Duodenal mucosa (tissue), 2 donors: ENCODE measurements around the gene LDLRAP1.

Experiments used
- H3K27ac ChIP-seq: one replicate; pipeline ENCODE4 v1.7.0; 2013; ENCODE audit warnings: low read depth, low read length
- H3K27me3 ChIP-seq, 2 donors: one replicate each; pipeline ENCODE4 v1.7.0; 2013; ENCODE audit warnings: low read length in 2 of 2, control low read depth in 1 of 2; ENCODE audit not compliant: insufficient read depth in 2 of 2, control insufficient read depth in 1 of 2
- H3K36me3 ChIP-seq, 2 donors: one replicate each; pipeline ENCODE4 v1.7.0; 2013; ENCODE audit warnings: low read length in 2 of 2, control low read depth in 1 of 2; ENCODE audit not compliant: insufficient read depth in 2 of 2, control insufficient read depth in 1 of 2
- H3K4me1 ChIP-seq, 2 donors: one replicate each; pipeline ENCODE4 v1.7.0; 2013; ENCODE audit warnings: low read length in 2 of 2, control low read depth in 1 of 2; ENCODE audit not compliant: insufficient read depth in 2 of 2, control insufficient read depth in 1 of 2
- H3K4me3 ChIP-seq, 2 donors: one replicate each; pipeline ENCODE4 v1.7.0; 2013; ENCODE audit warnings: low read length in 2 of 2, low read depth in 1 of 2
- H3K9ac ChIP-seq, 2 donors: one replicate each; pipeline ENCODE4 v1.7.0; 2013; ENCODE audit warnings: low read length in 2 of 2, low read depth in 1 of 2
- H3K9me3 ChIP-seq, 2 donors: one replicate each; pipeline ENCODE4 v1.7.0; 2013; ENCODE audit warnings: low read length in 2 of 2, control low read depth in 1 of 2; ENCODE audit not compliant: control insufficient read depth in 1 of 2

The LDLRAP1 gene

DNA sequence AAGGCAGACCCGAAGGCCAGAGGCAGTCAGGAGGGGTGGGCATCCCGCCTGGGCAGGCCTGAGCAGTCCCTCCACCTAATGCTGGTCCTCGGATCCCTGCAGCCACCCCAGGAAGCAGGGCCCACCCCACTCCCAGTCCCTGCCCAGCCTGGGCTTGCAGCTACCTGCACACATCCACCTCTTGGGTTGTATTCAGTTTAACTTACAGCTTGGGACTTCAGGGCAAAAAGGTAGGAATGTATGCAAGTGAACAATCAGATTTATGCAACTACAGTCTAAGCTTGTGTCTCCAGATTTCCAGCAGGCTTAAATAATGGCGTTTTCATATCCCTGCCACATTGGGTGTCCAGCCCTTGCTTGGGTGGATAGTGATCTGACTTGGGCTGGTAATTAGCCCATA is 17.4 kb downstream of the LDLRAP1 start:
- Histone ChIP-seq H3K9me3 (no peaks in the 10 kb centered on the region), H3K27me3 (no peaks in the 10 kb centered on the region), H3K36me3 (peaks cover 12 to 36% of the 10 kb centered on the region in 2 donors), H3K27ac (no peak overlapping the region), H3K9ac (no peak overlapping the region), H3K4me3 (no peak overlapping the region), H3K4me1 (peaks cover 39% of the 10 kb centered on the region in 2 donors)

DNA sequence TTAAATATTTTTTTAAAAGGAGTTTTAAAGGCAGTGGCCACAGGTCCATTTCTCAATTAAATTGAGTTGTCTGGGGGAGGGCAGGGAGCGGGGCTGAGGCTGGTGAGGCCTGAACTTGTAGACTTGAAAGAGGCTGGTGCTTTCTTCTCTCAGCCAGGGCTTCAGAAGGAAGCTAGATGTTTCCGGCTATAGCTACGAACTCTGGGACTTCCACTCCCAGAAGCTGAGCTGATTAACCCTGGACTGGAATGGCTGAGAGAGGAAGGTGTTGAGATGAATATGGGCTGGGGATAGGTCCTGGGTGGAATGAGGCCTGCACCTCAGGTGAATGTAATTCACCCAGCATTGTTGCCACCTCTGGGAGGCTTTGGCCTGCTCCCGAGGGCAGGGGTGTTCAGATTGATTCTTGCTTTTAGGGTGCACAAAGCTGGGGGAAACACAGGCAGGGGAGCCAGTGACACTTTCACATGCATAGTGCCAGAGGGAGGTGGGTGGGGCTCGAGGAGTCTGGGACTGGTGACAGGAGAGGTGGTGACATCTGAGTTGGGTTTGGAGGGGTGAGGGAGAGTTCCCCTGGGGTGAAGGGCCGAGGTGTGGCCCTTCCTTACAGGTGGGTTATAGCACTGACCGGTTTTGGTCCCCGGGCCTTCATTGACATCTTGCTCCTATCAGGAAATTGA is 18.2 kb downstream of the LDLRAP1 start:
- Histone ChIP-seq H3K9me3 (no peaks in the 10 kb centered on the region), H3K4me3 (no peak overlapping the region), H3K27me3 (no peaks in the 10 kb centered on the region), H3K9ac (peak overlapping the region; percentile 11 to 28), H3K36me3 (peaks cover 12 to 36% of the 10 kb centered on the region in 2 donors), H3K4me1 (peaks cover 31% of the 10 kb centered on the region in 2 donors), H3K27ac (peak overlapping the region; percentile 34)

DNA sequence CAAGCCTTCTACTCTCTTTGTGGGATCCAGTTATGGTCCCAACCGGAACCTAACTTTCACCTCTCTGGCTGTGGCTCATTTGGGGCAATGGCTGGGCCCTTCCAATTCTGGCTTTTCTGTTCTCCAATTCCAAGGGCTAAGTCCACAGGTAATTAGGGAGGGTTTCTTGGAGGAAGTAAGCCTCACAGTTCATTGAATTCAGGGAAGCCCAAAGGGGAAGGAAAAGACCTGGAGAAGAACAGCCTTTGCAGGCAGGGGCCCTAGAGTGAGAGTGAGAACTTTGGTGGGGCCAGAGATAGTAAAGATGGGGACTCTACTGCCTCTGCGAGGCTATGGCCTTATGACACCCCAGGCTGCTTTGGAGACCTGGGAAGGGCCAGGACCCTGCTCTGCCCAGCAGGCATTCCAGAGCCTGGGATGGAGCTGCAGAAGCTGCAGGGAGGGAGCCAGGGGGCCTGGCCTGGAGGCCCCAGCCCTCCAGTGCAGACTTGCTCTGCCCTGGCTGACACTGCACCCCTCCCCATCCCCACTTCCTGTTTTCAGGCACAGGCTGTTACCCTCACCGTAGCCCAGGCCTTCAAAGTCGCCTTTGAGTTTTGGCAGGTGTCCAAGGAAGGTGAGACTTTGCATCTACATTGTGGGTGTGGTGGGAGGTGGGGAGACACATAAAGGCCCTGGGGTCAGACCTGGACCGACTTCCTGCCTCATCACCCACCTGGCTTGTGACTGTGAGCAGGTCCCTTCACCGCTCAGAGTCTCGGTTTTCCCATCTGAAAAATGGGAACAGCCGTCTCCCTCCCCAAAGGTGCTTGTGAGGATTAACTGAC is 18.9 kb downstream of the LDLRAP1 start:
- H3K36me3 ChIP-seq, result peaks cover 12 to 32% of the 10 kb centered on the region in 2 donors
- H3K27me3 ChIP-seq, result no peaks in the 10 kb centered on the region
- H3K9me3 ChIP-seq, result no peaks in the 10 kb centered on the region
- H3K4me1 ChIP-seq, result peaks cover 27 to 28% of the 10 kb centered on the region in 2 donors
- peak overlapping the region; percentile 34 for H3K27ac ChIP-seq
- peak overlapping the region; percentile 11 to 28 for H3K9ac ChIP-seq
- peak overlapping the region; percentile 6 to 8 for H3K4me3 ChIP-seq

DNA sequence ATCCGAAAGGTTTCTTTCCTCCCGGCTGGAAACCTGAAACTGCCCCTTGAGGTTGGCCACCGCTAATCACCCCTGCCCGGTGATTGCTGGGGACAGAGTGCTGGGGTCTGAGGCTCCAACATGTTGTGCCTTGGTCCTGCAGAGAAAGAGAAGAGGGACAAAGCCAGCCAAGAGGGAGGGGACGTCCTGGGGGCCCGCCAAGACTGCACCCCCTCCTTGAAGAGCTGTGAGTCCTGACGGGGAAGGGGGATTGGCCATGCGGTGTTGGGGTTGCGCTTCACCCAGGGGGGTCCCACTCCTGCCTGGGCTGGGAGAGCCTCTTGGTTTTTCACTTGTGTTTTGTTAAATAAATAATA is 19.5 kb downstream of the LDLRAP1 start:
- Histone ChIP-seq H3K9ac (peak overlapping the region in 1 of 2 donors; percentile 28), H3K4me1 (peaks cover 31 to 34% of the 10 kb centered on the region in 2 donors), H3K27ac (no peak overlapping the region)

DNA sequence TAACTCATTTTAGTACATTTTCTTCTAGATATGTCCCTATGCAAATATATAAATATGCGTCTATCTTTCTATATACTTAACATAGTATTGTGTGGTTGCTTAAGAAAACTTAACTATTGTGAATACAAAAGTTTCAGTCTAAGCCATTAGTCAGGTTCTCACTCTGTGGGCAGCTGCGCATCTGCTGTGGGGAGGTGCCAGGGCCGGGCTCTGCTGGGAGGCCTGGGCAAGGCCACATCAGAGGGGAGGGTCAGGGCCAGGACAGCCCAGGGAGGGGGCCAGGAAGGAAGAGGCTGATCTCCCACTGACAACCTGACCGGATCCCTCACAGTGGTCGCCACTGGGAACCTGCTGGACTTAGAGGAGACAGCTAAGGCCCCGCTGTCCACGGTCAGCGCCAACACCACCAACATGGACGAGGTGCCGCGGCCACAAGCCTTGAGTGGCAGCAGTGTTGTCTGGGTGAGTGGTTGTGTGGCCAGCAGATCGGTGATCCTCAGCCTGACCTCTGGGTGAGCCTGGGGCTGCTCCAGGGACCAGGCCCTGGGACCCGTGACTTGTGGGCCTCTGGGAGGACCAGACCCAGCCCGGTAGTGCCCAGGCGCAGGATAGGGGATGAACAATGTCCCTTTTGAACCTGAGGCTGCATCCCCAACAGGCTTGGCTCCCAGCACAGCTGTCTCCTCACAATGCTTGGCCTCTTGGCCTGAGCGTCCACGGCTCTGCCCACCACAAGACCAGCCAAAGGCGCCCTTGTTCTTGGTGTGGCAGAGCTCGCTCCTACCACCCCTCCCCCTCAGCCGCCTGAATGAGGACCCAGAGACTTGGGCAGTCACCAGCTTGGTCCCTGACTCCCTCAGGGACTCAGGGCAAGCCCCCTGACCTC is 20.2 kb downstream of the LDLRAP1 start:
- Histone ChIP-seq H3K27ac (no peak overlapping the region), H3K36me3 (peaks cover 8 to 27% of the 10 kb centered on the region in 2 donors), H3K9ac (no peak overlapping the region), H3K27me3 (no peaks in the 10 kb centered on the region), H3K9me3 (no peaks in the 10 kb centered on the region), H3K4me1 (peaks cover 31 to 40% of the 10 kb centered on the region in 2 donors), H3K4me3 (no peak overlapping the region)

More for the DNA sequence above, 19.5 kb downstream of the LDLRAP1 start:
- Histone ChIP-seq H3K9me3 (no peaks in the 10 kb centered on the region), H3K27me3 (no peaks in the 10 kb centered on the region), H3K36me3 (peaks cover 12 to 34% of the 10 kb centered on the region in 2 donors), H3K4me3 (peak overlapping the region; percentile 6 to 13)

DNA sequence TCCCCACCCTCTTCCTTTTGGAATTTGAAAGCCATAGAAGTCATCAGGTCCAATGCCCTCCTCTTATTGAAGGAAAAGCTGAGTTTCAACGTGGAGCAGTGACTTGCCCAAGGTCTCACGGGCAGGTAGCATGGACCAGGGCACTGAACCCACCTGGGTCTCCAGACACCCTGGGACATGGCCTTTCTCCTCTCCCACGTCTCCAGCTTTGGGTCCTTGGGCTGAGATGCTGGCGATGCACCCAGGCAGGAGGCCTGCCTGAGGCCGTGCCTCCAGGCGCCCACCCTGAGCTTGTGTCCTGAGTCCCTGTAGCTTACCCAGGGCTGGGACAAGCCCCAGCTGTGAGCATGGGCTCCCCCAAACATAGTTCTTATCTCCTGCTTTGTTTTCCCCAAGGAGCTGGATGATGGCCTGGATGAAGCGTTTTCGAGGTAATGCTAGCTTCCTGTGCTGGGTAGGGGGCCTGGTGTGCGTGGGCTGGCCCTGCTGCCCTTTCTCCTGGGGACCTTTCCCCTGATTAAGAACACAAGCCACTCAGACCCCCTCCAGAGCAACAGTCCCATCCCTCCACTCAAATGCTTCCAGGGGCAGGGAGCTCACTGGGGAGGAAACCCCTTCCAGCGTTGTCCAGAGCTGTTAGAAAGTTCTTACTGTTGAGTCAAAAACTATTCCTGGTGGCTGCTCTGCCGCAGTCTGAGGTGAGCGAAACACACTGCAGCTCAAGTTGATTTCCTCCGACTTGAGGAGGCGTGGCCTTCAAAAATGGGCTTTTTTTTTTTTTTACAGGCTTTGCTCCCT is 21.6 kb downstream of the LDLRAP1 start:
- H3K9ac ChIP-seq, result no peak overlapping the region
- peaks cover 0 to 18% of the 10 kb centered on the region in 2 donors for H3K36me3 ChIP-seq
- H3K27ac ChIP-seq, result no peak overlapping the region
- H3K27me3 ChIP-seq, result no peaks in the 10 kb centered on the region
- H3K9me3 ChIP-seq, result no peaks in the 10 kb centered on the region
- no peak overlapping the region for H3K4me3 ChIP-seq
- peaks cover 35 to 40% of the 10 kb centered on the region in 2 donors for H3K4me1 ChIP-seq

DNA sequence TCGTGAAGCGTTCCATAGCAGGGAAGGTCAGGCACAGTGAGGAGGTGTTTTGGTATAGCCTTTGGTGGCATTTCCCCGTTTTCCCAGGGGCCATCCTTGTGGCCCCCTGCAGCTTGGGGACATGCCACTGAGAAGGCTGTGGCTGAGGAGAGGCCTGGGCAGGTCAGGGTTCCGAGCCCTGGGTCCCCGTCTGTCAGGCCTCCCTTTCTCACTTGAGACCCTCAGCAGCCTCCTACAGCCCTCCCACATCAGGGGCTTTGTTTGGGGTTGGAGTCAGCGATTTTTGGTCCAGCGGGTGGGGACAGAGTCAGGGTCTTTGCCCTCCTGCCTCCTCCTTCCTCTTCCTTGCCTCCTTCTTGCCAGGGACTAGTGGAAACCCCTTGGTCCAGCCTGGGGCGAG is 22.2 kb downstream of the LDLRAP1 start:
- H3K9ac ChIP-seq, result no peak overlapping the region

DNA sequence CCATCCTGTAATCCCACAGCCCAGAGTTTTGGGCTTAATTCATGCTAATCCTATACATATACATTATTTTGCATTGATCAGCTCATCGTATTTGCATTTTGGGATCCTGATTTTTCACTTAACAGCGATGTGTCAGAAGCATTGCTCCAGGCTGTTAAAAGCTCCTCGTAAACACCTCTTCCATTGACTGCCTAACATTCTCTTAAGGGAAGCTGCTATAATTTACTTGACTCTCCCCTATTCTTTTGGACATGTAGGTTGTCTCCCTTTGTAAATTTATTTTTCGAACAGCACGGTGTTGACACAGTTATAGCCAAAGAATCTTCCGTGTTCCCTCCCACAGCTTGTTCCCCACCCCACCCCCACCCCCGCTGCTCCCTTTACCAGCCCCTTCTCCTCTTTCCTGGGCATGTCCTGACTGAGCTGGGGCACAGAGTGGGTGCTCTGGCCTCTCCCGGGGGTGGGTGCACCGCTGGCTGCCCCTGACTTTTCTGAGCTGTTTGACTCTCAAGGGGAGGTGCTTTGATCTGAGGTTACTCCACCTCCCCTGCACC is 22.8 kb downstream of the LDLRAP1 start:
- Histone ChIP-seq H3K27ac (no peak overlapping the region), H3K4me3 (no peak overlapping the region), H3K9ac (no peak overlapping the region), H3K36me3 (peaks cover 0 to 18% of the 10 kb centered on the region in 2 donors), H3K4me1 (peaks cover 28 to 32% of the 10 kb centered on the region in 2 donors), H3K9me3 (no peaks in the 10 kb centered on the region), H3K27me3 (no peaks in the 10 kb centered on the region)

More for the DNA sequence above, 22.2 kb downstream of the LDLRAP1 start:
- Histone ChIP-seq H3K27me3 (no peaks in the 10 kb centered on the region), H3K36me3 (peaks cover 0 to 18% of the 10 kb centered on the region in 2 donors), H3K9me3 (no peaks in the 10 kb centered on the region), H3K27ac (no peak overlapping the region), H3K4me3 (no peak overlapping the region), H3K4me1 (peaks cover 34 to 38% of the 10 kb centered on the region in 2 donors)

DNA sequence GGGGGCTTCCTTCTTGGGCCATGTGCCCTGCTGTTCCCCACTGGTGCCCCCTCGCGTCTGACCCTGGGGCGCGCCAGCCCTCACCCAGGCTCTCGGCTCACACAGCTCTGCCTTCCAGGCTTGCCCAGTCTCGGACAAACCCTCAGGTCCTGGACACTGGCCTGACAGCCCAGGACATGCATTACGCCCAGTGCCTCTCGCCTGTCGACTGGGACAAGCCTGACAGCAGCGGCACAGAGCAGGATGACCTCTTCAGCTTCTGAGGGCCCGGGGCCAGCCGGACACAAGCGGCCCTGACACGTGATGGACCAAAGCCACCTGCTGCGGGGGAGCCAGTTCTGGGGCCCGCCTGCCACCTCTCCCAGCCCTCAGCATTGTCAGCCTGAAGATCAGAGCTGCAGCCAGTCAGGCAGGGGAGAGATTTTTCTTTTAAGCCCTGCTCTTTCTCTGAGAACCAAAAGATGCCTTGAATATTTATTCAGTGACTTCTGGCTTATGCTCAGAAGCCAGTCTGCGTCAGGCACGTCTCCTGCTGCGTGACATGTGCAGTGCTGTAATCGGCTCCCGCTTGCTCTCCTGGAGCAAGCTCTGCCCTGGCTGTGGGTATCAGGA is 23.4 kb downstream of the LDLRAP1 start:
- Histone ChIP-seq H3K4me3 (no peak overlapping the region), H3K27me3 (no peaks in the 10 kb centered on the region), H3K27ac (peak overlapping the region; percentile 25), H3K36me3 (peaks cover 0 to 18% of the 10 kb centered on the region in 2 donors), H3K9ac (no peak overlapping the region), H3K4me1 (peaks cover 22 to 26% of the 10 kb centered on the region in 2 donors), H3K9me3 (no peaks in the 10 kb centered on the region)
